HL-60 (cell line): ENCODE measurements around the gene INSIG1.

Source experiments
- DNase-seq, 2 experiments: peaks; one replicate each; pipeline ENCODE4 v3.0.0-alpha.2; 2010 to 2020; ENCODE audit warnings: low read depth in 1 of 2, low spot score in 1 of 2
- H3K27ac ChIP-seq: fragments of 250-450 bp; sonication (Bioruptor Pico); replicated peaks from 2 replicates; pipeline ENCODE4 v1.5.1; 2020; ENCODE audit warnings: mild to moderate bottlenecking, moderate library complexity
- H3K27me3 ChIP-seq: fragments of 250-450 bp; sonication (Bioruptor Pico); 2 replicates; pipeline ENCODE4 v1.5.1; 2021; ENCODE audit warnings: mild to moderate bottlenecking, moderate library complexity; ENCODE audit not compliant: insufficient read depth, poor library complexity, severe bottlenecking
- H3K4me3 ChIP-seq: replicated peaks from 2 replicates; pipeline ENCODE4 v1.5.1; 2011; ENCODE audit warnings: mild to moderate bottlenecking, control low read depth, low read length; ENCODE audit not compliant: insufficient read depth
- CTCF ChIP-seq: IDR thresholded peaks from one replicate; pipeline ENCODE4 v1.5.1; 2011; ENCODE audit warnings: low read length, control low read depth, inconsistent platforms; ENCODE audit not compliant: insufficient read depth
- GABPA ChIP-seq: IDR thresholded peaks from 2 replicates; pipeline ENCODE4 v1.6.1; 2012; ENCODE audit warnings: low read depth
- POLR2AphosphoS5 ChIP-seq: IDR thresholded peaks from 2 replicates; pipeline ENCODE4 v1.6.1; 2012; ENCODE audit warnings: low read depth
- REST ChIP-seq: IDR thresholded peaks from 2 replicates; pipeline ENCODE4 v1.6.1; 2012; ENCODE audit warnings: low read depth; ENCODE audit not compliant: insufficient replicate concordance
- SPI1 ChIP-seq: IDR thresholded peaks from 2 replicates; pipeline ENCODE4 v1.6.1; 2012; ENCODE audit warnings: low read depth, mild to moderate bottlenecking, borderline replicate concordance

Gene INSIG1

GRCh38 chr7:155269766-155270585 lies 27.7 kb upstream of the INSIG1 start:
- DNase-seq, result no peak
- Histone ChIP-seq H3K4me3 (no peak overlapping the region), H3K27ac (no peak overlapping the region), H3K27me3 (no peaks in the 10 kb centered on the region)
- TF ChIP-seq SPI1 (no peak), CTCF (no peak), GABPA (no peak), POLR2AphosphoS5 (no peak), REST (no peak)

GRCh38 chr7:155270861-155271260 lies 26.8 kb upstream of the INSIG1 start:
- TF ChIP-seq SPI1 (no peak), CTCF (no peak), REST (no peak), GABPA (no peak), POLR2AphosphoS5 (no peak)
- Histone ChIP-seq H3K27me3 (no peaks in the 10 kb centered on the region), H3K4me3 (no peak overlapping the region), H3K27ac (no peak overlapping the region)
- DNase-seq, result no peak

- H3K27ac ChIP-seq, result no peak overlapping the region
- no peak overlapping the region for H3K4me3 ChIP-seq
- DNase-seq, result no peak
- no peak for TF ChIP-seq CTCF
- no peak for TF ChIP-seq POLR2AphosphoS5
- no peak for TF ChIP-seq REST
- TF ChIP-seq GABPA, result no peak
- no peak for TF ChIP-seq SPI1
- peaks cover 4% of the 10 kb centered on the region for H3K27me3 ChIP-seq
Observed at GRCh38 chr7:155274633-155275355, 22.9 kb upstream of the INSIG1 start.
